Measurements from ENCODE around the gene GTSE1.

GRCh38 chr22:46337870-46338269, 41.2 kb downstream of the GTSE1 start:
- TF ChIP-seq CTCF (IDR thresholded peaks at IDR 0.05 in 2 of 3, conservative IDR thresholded peaks at IDR 0.05 in 1 of 3; ENCODE audit: borderline replicate concordance in 1 of 3, insufficient read depth in 1 of 3, low read depth in 2 of 3, low read length in 2 of 3) (no peak), SP1 (IDR thresholded peaks at IDR 0.05; ENCODE audit: low read depth) (no peak), POLR2AphosphoS5 (IDR thresholded peaks at IDR 0.05; ENCODE audit: low read depth, low read length) (no peak), POLR2A (IDR thresholded peaks at IDR 0.05; ENCODE audit: borderline replicate concordance, extremely low read depth, insufficient read depth, insufficient read length) (no peak), RAD21 (IDR thresholded peaks at IDR 0.05; ENCODE audit: low read depth) (no peak), ZBTB33 (IDR thresholded peaks at IDR 0.05; ENCODE audit: extremely low read depth, insufficient replicate concordance, low read length) (no peak), JUND (IDR thresholded peaks at IDR 0.05) (no peak), YY1 (IDR thresholded peaks at IDR 0.05; ENCODE audit: extremely low read depth, insufficient replicate concordance, low read depth, low read length) (no peak), EZH2phosphoT487 (IDR thresholded peaks at IDR 0.05; ENCODE audit: borderline replicate concordance) (no peak), ZNF274 (IDR thresholded peaks at IDR 0.05; ENCODE audit: low read depth, low read length) (no peak), CEBPB (IDR thresholded peaks at IDR 0.05; ENCODE audit: low read depth) (no peak), SRF (IDR thresholded peaks at IDR 0.05; ENCODE audit: low read depth) (no peak), FOSL1 (IDR thresholded peaks at IDR 0.05; ENCODE audit: low read depth) (no peak)
